Activated naive CD4-positive, alpha-beta T cell treated with anti-CD3 and anti-CD28 coated beads, Interleukin-2, amount 10 ng/mL, durations not matched to agents 5 hours and 36 hours (primary cell): ENCODE results near the gene GRXCR2. TPM values are rescaled to one million over a fixed set of nuclear protein-coding genes. Genes with fewer than 3 reads are reported as not detected.

Experiments used
- total RNA-seq, 2 experiments: library from RNA; stranded (reverse); gene quantifications; one replicate each; pipeline ENCODE4 v1.2.3, GENCODE V29; 2021

GRXCR2 gene, protein sequence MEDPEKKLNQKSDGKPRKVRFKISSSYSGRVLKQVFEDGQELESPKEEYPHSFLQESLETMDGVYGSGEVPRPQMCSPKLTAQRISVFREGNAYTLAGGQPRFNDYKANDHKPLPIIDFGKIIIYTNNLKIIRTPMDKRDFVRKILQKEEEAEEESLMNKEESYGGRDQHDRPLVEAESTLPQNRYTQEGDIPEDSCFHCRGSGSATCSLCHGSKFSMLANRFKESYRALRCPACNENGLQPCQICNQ
- not detected for total RNA-seq

DNA sequence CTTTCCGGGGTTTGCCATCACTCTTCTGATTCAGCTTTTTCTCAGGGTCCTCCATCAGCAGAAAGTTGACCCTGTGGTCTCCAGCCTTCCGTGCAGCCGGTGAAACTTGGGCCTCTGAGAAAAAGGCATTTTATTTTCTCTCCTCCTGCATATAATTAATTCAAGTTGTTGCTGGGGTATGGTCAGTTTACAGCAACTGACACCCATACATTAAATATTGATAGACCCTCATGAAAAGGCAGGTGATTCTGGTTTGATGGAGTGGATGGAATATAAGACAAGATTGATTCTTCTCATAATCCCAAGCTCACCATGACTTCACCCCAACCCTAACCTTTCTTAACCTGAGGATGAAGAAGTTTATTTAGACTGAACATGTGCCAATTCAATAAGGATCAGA lies at the start of gene GRXCR2:
Gene GRXCR2, minus strand, starts transcription at position 101 of the 400 bp plus-strand sequence. Its CDS starts 46 bp downstream, at position 55.

DNA sequence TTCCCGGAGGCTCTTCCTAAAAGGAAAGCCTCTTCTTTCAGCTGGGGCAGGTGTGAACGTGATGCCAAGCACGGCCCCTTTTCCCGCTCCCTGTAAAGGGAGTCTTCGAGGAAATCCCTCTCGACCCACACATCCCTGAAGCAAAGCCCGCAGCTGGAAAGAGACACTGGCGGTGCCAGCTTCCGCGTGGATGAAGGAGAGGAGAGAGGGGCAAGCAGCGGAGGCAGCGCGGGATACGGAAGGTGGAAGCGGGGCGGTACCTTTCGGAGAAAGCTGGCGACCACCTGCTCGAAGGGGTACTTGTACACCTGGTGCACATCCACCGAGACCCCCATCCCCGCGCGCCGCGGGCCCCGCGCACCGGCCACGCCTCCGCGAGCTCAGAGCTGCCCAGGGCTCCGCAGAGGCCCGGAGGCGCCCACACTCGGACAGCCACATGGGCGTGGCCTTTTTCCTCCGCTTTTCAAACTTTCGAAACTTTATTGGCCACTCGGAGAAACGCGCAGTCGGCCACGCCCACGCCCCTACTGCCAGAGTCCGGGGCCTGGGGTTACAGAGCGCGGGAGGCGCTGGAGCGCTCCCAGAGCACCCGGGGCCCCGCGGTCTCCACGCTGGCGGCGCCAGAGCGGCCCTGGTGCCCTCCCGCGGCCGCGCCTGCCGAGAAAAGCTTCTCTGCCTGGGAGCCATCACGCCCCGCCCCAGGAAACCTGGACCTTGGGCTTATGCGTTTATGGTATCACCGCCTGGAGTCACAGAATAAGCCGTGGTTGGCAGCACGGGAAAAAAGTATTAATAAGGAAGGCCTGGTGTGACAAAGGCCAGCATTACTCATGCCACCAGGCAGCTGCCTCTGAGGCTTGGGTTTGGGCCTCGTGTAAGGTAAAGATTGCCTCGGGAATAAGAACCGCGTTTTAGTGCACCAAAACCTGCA lies 37.6 kb downstream of the GRXCR2 start, which contains the start of gene PRELID2:
Gene PRELID2, minus strand, starts transcription at position 426 of the 931 bp plus-strand sequence. Its CDS starts 91 bp downstream, at position 335.

Other genes starting within 250 kb of the GRXCR2 start
- gene PRELID2, start 37.7 kb downstream of the GRXCR2 start, total RNA-seq: 1 to 10 TPM in 1 of 2 experiments, under 1 TPM in 1; 0.63 to 1.0 TPM
- not detected for gene SH3RF2, start 63.6 kb upstream of the GRXCR2 start, total RNA-seq
- under 1 TPM in 1 of 2 experiments, not detected in 1; 0.39 TPM for gene PLAC8L1, start 232.6 kb upstream of the GRXCR2 start, total RNA-seq